ENCODE results near the gene PCDHGC3. TPM values are rescaled to one million over a fixed set of nuclear protein-coding genes. Genes with fewer than 3 reads are reported as not detected.

The PCDHGC3 gene
- total RNA-seq, 4 donors from 2014 or later, result 30.0 to 73.4 (median 60.4) TPM

- WGBS, result 91% methylated on average over 1 of the region's 1 CpG
- Histone ChIP-seq H3K4me1 (peaks cover 75% of the 10 kb centered on the region), H3K9me3 (no peaks in the 10 kb centered on the region), H3K27ac (no peak overlapping the region), H3K36me3 (peaks cover 31% of the 10 kb centered on the region), H3K27me3 (no peaks in the 10 kb centered on the region), H3K4me3 (no peak overlapping the region)
- no peak for DNase-seq (ENCODE audit: low spot score in 2 of 2)
- TF ChIP-seq POLR2A (IDR thresholded peaks at IDR 0.05) (no peak), EP300 (IDR thresholded peaks at IDR 0.05) (no peak), POLR2AphosphoS5 (IDR thresholded peaks at IDR 0.05) (no peak), CTCF (IDR thresholded peaks at IDR 0.05) (no peak)
These were observed 42.9 kb downstream of the PCDHGC3 start for GRCh38 chr5:141518618-141519015.

GRCh38 chr5:141519605-141520565 lies 44.1 kb downstream of the PCDHGC3 start:
- H3K27ac ChIP-seq, result peak overlapping the region; percentile 83
- WGBS, result 85% methylated on average over 3 of the region's 3 CpGs
- TF ChIP-seq CTCF (IDR thresholded peaks at IDR 0.05) (no peak), EP300 (IDR thresholded peaks at IDR 0.05) (no peak), POLR2AphosphoS5 (IDR thresholded peaks at IDR 0.05) (no peak), POLR2A (IDR thresholded peaks at IDR 0.05) (no peak)

GRCh38 chr5:141521244-141521781 lies 45.5 kb downstream of the PCDHGC3 start:
- Histone ChIP-seq H3K9me3 (no peaks in the 10 kb centered on the region), H3K27me3 (no peaks in the 10 kb centered on the region), H3K4me1 (peaks cover 73% of the 10 kb centered on the region), H3K27ac (peak overlapping the region; percentile 83), H3K4me3 (no peak overlapping the region), H3K36me3 (peaks cover 39% of the 10 kb centered on the region)
- no peak for DNase-seq (ENCODE audit: low spot score in 2 of 2)
- WGBS, result 39% methylated on average over 2 of the region's 2 CpGs
- TF ChIP-seq POLR2AphosphoS5 (IDR thresholded peaks at IDR 0.05) (peak; percentile 17 to 80 (median 73)), POLR2A (IDR thresholded peaks at IDR 0.05) (no peak)

More at GRCh38 chr5:141519605-141520565, 44.1 kb downstream of the PCDHGC3 start:
- Histone ChIP-seq H3K9me3 (no peaks in the 10 kb centered on the region), H3K4me1 (peaks cover 74% of the 10 kb centered on the region), H3K36me3 (peaks cover 37% of the 10 kb centered on the region), H3K27me3 (no peaks in the 10 kb centered on the region), H3K4me3 (no peak overlapping the region)
- DNase-seq (ENCODE audit: low spot score in 2 of 2), result no peak

- Histone ChIP-seq H3K27ac (peak overlapping the region; percentile 83), H3K36me3 (peaks cover 37% of the 10 kb centered on the region), H3K27me3 (no peaks in the 10 kb centered on the region), H3K4me1 (peaks cover 63% of the 10 kb centered on the region), H3K4me3 (no peak overlapping the region), H3K9me3 (no peaks in the 10 kb centered on the region)
- DNase-seq (ENCODE audit: low spot score in 2 of 2), result no peak
- WGBS, result 38% methylated on average over 2 of the region's 2 CpGs
- no peak for TF ChIP-seq POLR2A (IDR thresholded peaks at IDR 0.05)
- TF ChIP-seq CTCF (IDR thresholded peaks at IDR 0.05), result no peak
- TF ChIP-seq POLR2AphosphoS5 (IDR thresholded peaks at IDR 0.05), result no peak
- TF ChIP-seq EP300 (IDR thresholded peaks at IDR 0.05), result no peak
These were observed 46.5 kb downstream of the PCDHGC3 start for GRCh38 chr5:141522301-141522700.

GRCh38 chr5:141523991-141524390 lies 48.2 kb downstream of the PCDHGC3 start:
- no peaks in the 10 kb centered on the region for H3K9me3 ChIP-seq
- H3K27me3 ChIP-seq, result no peaks in the 10 kb centered on the region
- no peak for DNase-seq (ENCODE audit: low spot score in 2 of 2)
- H3K4me1 ChIP-seq, result peaks cover 75% of the 10 kb centered on the region
- H3K4me3 ChIP-seq, result no peak overlapping the region
- peak overlapping the region; percentile 69 for H3K27ac ChIP-seq
- peaks cover 39% of the 10 kb centered on the region for H3K36me3 ChIP-seq
- TF ChIP-seq POLR2A (IDR thresholded peaks at IDR 0.05), result no peak
- no peak for TF ChIP-seq POLR2AphosphoS5 (IDR thresholded peaks at IDR 0.05)
- TF ChIP-seq EP300 (IDR thresholded peaks at IDR 0.05), result no peak
- no peak for TF ChIP-seq CTCF (IDR thresholded peaks at IDR 0.05)
- WGBS, result 84% methylated on average over 8 of the region's 8 CpGs
